Endometrial microvascular endothelial cells (primary cell): Measurements from ENCODE around the gene CEMIP. TPM values are rescaled to one million over a fixed set of nuclear protein-coding genes. Genes with fewer than 3 reads are reported as not detected.

Source experiments
- in situ Hi-C: cut with HindIII; loops from 2 replicates; pipeline ENCODE4 v1.10.0; 2017; ENCODE audit warnings: low sequenced_read_pairs, low pct_unique_long_range_greater_than_20kb; ENCODE audit errors: inconsistent ontology term
- total RNA-seq: library from RNA; depleted of rRNA; stranded (reverse); fragments of >200 nt; gene quantifications from one replicate; pipeline ENCODE4 v1.2.3, GENCODE V29; 2015; ENCODE audit errors: inconsistent ontology term

The CEMIP gene
- total RNA-seq, 1 donor from 2014 or later: 1.4 TPM

DNA sequence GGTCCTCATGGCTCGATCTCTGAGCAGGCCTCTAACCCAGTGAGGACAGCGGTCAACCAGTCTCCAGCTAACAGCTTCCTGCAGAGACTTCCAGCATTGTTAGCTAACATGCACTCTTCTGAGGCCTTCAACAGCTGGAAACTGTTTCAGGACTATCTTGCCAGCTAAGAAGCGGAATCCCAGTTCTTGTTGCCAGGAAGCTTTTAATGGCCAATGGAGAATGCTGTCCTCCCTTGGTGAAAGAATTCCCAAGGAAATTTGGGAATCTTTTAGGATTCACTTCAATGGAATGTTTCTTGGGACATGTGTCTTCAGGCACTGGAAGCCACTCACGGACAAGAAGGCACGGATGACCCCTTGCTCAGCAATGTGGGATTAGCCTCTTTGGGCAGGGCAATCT lies 91.7 kb downstream of the CEMIP start:
- in situ Hi-C loops: no loop called here

DNA sequence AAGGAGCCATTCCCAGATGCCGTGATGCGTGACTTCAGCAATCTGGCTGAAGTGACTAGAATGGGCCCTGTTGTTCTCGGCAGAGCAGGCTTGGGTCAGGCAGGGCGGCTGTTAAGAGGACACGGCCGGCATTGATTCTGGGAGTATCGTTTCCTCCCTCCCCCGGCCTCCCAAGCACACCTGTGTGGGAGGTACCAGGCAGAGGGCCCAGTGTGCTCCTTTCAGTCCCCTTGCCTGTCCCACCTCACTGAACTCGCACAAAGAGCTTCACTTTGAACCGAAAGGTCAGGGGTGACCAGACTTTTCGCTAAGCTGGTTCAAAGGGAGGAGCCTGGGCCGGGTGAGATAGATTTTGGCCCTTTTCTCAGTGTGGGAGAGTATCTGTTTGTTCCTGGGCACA lies 92.7 kb downstream of the CEMIP start:
- in situ Hi-C loops: no loop called here

DNA sequence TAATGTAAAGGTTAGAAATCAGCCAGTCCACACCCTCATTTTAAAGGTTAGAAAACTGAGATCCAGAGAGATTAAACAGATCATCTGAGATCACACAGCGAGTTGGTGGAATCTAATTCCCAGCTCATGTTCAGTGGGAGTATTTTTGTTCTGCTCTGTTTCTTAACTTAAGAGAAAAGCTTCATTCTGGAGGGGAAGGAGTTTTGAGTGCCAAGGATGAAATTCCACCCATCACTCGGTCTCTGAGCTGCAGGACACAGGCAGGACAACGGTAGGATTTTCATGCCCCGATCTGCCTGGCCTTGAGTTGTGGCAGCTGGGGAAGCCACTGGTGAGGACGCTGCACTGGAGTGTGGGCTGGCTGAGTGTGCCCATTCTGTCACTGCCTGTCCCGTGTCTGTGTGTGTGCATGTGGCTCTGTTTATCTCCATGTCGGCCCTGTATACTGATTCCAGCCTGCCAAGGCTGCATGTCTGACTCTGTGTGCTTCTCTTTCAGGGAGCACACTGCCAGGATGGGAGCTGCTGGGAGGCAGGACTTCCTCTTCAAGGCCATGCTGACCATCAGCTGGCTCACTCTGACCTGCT lies 94.3 kb downstream of the CEMIP start:
- in situ Hi-C loops: no loop called here

DNA sequence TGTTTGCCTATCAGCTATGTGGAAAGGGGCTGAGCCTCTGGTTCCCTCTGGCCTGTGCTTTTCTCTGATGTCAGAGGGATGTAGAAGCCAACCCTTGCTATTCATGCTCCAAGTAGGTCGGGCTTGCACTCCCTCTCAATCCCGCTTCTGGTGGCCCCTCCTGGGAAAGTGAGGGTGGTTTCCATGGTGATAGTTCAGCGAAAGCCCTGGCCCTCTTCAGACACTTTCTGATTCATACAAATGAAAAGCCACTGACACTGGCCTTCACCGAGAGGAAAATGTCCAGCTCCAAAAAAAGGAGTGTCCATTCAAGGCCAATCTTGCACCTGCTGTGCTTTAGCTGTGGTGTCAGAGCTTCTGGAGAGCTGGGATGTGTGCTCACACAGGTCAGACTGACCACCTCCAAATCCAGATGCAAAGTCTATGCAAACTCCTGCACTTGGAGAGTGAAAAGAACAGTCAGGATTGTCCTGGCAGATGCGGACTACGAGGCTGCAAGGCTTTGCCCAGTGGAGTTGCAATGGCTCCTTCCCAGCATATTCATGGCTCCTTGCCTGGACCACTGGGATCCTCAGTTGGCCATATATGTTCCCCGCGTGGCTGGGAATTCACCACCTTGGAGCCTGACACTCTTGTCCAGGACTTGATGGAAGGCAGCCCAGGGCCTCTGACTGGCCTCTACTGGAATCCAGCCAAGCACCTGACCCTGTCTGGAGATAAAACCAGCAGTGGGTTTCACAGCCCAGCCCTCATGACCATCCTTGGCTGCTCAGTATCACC lies 96.6 kb downstream of the CEMIP start:
- in situ Hi-C loops: no loop called here

DNA sequence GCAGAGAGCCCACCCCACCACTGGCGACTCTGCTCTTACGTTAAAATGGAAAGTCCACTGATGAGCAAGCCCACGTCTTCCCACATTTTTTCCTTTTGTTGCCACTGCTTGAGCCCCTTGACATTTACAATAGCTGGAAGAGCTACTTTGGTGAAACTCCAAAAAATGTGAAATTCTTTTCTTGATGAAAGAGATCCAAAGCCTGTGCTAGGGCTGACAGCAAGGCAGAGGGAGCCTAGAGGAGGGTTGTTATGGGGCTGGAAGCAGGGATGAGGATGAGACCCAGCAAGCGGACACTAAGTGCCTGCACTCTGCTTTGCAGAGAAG lies 97.1 kb downstream of the CEMIP start:
- in situ Hi-C loops: no loop called here

DNA sequence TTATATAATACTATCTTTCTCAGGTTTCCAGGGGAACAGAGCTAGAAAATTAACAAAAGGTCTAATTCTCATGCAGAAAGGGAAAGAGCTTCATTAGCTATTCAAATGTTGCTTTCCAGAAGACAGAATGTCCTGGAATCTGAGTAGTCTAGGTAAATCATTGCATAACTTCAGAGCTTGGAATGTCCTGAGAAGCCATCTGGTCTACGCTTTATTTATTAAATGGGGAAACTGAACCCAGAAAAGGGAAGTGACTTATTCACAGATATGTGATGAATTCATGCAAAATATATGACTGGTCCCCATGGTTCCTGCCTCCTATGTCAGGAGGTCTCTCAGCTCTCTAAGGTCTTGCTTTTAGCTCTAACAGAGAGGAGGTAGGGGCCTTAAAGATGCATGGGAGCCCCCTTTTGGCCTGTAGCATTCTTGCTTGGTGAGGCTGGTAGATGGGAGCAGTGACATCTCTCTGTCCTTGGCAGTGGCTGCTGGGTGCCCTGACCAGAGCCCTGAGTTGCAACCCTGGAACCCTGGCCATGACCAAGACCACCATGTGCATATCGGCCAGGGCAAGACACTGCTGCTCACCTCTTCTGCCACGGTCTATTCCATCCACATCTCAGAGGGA lies 99.2 kb downstream of the CEMIP start:
- in situ Hi-C loops: no loop called here

DNA sequence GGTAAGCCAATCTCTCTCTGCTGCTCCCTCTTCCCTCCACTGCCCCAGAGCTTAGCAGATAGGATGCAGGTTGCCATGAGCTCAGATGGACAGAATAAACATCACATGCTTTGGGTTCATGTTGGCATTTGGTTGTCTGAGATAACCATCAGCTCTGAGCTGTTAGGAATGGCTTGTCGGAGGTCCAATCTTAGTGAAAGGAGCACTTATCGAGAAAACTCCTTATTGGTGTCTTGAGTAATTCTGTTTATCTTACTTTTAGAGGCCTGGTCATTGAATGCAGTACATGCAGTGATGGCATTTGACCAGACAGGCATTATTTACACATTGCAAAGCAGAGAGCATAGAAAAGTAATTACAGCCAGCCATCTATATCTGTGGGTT lies 99.7 kb downstream of the CEMIP start:
- in situ Hi-C loops: no loop called here

DNA sequence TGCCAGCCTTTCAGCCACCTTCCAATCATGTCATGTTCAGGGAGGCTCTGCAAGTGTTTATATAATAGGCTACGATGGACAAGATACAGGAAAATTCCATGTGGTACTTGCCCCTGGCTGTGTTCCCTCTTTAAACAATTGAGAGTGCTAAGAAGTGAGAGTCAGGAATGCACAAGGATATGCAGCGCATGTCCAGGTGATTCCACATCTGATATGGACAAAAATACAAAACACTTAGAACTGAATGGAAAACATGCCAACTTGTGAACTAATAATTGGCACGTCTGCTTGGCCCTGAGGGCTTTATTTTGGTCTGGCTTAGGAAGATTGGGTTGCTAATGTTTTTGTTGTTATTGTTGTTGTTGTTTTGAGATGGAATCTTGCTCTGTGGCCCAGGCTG lies 100.9 kb downstream of the CEMIP start:
- in situ Hi-C loops: no loop called here

DNA sequence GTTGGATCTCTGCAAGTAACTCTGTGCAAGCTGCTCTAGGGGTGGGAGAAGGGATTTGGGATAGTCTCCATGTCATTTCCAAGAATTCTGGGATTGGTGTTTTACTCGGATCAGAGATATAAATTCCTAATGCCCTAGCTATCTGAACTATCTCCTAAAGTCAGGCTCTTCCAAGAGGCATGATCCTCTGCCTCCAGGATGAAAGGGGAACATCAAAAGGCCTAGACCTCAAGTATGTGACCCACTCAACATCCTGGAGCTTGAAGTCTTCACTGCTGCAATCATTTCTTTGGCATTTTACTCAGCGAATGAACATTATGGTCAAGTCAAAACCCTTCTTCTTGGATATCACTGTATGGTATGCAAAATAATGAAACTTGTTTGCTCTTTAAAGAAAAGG lies 104.5 kb downstream of the CEMIP start:
- in situ Hi-C loops: no loop called here

DNA sequence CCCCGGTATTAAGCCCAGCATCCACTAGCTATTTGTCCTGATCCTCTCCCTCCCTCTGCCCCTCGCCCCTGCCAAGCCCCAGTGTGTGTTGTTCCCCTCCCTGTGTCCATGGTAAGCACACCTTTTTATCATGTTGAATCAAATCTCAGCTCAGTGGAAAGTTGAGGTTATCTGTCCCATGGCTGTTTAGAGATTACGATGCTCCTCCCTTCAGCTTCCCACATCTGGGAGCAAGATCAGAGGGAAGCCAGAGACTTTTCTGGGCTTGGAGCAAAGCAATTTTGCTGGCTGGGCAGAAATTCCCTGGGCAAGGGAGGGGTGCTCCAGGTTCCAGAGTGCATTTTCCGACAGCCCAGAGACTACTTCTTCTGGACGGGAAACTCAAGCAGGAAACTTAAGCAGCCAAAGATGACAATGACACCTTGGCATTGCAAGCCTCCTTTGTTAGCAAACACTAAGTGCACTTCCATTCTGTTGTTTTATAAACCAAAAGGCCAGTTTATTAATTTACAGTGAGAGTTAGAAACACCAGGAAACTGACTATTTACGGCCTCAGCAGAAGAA lies 105.9 kb downstream of the CEMIP start:
- in situ Hi-C loops: no loop called here

DNA sequence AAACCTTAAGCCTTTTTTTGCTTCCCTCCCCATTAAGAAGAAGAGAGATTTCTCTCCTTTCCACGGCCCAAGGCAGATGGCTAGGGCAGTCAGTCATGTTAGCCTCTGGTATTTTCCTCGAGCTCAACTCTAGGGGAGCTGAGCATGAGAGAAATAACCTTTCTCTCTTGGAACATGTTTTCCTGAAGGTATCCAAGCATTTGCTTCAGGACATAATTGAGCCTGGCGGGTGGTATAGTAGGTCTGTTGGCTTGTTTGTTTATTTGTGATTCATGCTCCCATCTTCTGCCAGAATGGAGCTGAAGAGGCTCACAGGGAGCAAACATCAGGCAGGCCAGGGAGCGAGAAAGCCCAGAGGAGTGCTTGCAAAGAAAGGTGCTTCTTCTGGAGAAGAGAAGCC lies 108.0 kb downstream of the CEMIP start:
- in situ Hi-C loops: no loop called here

DNA sequence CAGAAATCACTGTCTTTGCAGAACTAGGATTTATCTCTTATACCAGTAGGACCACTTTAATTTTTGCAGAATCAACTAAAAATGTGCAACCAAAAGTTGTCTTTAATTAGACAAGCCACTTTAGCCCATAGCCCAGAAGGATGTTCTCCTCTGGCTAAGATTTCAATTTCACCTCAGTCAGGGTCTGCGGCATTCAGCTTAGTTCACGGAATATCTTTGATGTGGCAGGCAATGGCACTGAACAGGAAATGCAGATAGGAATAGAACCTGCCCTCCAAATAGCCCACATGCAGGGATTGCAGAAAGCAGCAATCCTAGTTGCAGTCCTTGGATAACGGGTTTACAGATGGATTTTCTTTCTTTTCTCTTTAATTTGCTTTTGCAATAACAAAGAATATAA lies 109.7 kb downstream of the CEMIP start:
- in situ Hi-C loops: no loop called here

DNA sequence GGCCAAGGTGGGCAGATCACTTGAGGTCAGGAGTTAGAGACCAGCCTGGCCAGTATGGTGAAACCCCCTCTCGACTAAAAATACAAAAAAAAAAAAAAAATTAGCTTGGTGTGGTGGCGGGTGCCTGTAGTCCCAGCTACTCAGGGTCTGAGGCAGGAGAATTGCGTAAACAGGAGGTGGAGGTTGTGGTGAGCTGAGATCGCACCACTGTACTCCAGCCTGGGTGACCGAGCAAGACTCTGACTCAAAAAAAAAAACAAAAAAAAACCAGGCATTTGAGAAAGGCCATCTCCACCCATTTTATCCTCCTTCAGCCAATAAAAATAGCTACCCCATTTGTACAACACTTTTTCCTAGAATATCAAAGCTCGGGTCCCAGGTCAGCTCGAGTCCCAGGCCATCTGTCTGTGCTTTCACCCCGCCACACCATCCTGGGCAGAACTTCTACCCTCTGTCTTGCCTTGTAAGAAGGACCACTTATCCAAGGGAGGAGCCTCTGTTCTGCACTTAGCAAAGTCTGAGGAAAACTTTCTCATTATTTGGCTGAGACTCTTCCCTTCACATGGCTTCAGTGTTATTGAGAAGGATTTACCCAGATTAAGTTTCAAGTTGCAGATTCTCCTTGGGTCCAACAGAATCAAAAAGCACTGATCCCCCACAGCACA lies 111.3 kb downstream of the CEMIP start:
- in situ Hi-C loops: no loop called here

DNA sequence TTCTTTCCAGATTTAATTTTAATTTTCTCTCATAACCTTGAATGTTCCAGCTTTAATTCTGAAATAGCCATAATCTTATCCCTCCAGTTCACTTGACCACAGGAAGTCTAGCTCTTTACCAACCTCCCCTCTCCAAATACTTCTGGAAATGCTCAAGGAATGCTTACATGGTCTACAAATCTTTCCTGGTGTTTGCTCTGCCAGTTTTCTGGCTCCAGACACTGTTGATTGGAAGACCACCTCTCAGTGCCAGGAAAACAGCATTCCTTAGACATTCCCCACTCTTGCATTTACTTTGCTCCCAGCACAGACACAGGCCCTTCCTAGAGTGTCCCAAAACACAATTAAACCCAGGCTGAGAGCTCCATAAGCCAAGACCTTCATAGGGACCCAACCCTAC lies 111.8 kb downstream of the CEMIP start:
- in situ Hi-C loops: no loop called here

DNA sequence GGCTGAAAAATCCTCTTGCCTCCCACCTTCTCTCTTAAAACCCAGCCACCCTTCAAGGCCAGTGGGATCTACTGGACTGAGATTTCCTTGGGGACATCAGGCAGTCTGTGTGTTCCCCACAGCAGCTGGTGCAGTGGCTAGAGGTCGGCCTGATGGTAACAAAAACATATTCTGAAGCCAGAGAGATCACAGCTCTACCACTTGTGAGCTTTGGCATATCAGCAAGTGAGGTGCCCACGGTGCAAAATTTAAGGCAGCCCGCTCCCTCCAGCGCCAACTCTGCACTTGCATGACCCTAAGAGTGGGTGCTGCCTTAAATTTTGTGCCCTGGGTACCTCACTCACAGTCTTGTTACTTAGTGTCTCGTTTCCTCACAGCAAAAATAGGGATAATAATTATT lies 113.2 kb downstream of the CEMIP start:
- in situ Hi-C loops: no loop called here

DNA sequence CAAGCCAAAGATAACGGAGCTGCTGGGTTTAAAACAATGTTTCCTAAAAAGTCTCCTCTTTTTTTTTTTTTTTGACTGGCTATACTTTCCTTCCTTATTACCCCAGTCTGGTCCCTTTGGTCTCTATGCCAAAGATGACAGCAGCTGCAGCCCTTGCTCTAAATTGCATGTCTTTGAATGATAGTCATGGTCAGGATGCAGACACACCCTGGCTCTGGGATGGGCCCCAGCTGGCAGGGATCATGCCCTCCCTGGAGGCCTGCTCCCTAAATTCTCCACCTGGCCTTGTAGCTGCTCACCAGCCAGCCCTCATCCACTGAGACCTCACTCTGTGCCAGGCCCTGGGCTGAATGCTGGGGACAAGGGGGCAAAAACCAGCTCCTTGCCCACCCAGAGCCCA lies 114.6 kb downstream of the CEMIP start:
- in situ Hi-C loops: no loop called here

DNA sequence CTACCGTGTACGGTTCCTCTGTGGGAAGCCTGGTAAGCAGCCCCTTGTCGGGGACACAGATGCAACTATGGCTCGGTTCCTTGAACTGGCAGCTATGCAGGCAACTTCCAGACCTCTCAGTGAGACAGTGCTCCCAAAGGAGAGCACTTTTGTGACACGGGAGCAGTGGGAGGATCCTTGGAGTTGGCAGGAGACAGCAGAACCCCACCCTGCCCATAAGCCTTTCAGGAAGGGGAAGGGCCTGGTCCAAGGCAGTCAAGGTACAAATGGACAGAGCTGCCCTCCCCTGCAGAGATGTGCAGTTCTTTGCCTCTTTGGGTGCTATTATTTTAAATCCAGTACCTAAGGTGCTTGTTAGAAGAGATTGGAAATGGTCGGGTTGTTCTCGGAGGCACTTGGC lies 115.9 kb downstream of the CEMIP start:
- in situ Hi-C loops: no loop called here

DNA sequence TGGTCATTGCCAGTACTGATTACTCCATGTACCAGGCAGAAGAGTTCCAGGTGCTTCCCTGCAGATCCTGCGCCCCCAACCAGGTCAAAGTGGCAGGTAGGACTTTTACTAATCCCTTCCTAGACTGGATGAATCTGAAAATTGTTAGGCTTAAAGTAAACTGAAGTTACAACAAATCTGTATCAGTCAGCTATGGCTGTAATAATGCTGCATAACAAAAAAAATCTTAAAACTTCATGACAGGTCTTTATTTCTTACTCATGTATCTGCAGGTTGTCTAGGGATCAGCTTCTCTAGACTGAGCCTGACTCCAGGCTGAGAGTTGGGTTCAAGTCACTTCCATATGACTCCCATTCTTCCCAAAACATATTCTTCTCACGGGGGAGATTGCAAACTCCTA lies 116.8 kb downstream of the CEMIP start:
- in situ Hi-C loops: no loop called here

DNA sequence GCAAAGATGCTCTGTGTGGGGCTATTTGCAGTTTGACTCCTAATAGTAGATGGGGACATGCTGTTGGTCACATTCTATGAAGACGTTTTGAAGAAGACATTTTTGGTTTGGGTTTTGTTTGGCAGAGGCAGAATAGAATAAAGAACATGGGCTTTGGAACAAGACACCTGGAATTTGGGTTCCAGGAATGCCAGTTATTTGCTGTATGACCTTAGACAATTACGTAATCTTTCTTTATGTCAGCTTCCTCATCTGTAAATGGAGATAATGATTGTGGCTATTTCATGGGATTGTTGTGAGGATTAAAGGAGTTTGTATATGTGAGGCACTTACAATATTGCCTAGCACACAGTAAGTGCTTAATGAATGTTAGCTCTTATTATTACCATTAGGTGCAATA lies 118.9 kb downstream of the CEMIP start:
- in situ Hi-C loops: no loop called here

DNA sequence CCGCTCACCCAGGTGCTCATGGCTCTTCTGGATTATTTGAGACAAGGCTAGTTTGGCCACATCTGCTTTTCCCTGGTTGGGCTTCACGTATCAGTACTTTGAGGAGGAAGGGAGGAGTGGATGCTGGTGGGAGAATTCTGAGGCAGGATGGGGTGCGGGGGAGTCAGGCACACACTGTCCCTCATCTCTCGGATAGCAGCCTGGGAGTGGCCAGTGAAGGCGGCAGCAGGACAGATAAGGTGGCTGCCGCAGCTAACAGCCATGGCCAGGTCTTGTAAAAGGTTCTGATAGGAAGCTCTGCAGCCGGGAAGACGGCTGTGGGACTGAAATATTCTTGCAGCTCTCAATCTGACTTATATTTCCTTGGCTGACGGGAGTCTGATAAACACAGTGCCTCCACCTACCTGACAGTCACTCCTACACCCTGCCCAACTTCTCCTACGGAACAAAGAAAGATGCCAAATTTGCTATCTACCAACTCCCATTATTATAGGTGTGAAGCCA lies 123.2 kb downstream of the CEMIP start:
- in situ Hi-C loops: no loop called here
